ENCODE data around the gene PACSIN3. TPM values are rescaled to one million over a fixed set of nuclear protein-coding genes. Genes with fewer than 3 reads are reported as not detected.

The PACSIN3 gene
- total and polyA plus RNA-seq, 2 of the 13 experiments (the other 11 are each of a cell fraction or from before 2014, with no cell fraction given) = 47.9 to 93.3 TPM

DNA sequence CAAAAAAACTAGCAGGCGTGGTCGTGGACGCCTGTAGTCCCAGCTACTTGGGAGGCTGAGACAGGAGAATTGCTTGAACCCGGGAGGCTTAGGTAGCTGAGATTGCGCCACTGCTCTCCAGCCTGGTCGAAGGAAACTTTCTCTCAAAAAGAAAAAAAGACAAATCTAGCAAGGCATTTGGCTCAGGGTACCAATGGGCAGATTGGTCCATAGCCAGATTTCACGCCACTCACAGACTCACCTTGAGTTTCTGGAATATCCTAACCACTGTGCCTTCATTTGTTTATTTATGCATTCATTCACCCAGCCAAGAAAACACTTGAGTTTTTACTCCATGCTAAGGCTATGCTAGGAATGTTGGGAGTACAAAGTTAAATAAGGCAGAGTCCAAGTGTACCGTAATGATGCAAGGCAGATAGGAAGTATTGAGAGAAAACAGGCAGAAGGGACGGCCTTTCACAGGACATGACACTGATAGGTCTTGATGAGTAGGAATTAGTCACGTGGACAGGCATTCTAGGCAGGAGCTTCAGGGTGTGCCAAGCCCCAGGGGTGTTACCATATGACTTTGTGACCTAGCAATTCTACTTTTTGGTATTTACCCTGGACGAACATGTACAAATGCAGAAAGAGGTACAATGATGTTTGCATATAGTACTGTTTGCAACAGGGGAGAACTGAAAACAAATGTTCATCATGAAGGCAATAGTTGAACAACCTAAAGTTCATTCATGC is 3.0 kb upstream of the PACSIN3 start (continued):
- TF ChIP-seq, protein P1, sequence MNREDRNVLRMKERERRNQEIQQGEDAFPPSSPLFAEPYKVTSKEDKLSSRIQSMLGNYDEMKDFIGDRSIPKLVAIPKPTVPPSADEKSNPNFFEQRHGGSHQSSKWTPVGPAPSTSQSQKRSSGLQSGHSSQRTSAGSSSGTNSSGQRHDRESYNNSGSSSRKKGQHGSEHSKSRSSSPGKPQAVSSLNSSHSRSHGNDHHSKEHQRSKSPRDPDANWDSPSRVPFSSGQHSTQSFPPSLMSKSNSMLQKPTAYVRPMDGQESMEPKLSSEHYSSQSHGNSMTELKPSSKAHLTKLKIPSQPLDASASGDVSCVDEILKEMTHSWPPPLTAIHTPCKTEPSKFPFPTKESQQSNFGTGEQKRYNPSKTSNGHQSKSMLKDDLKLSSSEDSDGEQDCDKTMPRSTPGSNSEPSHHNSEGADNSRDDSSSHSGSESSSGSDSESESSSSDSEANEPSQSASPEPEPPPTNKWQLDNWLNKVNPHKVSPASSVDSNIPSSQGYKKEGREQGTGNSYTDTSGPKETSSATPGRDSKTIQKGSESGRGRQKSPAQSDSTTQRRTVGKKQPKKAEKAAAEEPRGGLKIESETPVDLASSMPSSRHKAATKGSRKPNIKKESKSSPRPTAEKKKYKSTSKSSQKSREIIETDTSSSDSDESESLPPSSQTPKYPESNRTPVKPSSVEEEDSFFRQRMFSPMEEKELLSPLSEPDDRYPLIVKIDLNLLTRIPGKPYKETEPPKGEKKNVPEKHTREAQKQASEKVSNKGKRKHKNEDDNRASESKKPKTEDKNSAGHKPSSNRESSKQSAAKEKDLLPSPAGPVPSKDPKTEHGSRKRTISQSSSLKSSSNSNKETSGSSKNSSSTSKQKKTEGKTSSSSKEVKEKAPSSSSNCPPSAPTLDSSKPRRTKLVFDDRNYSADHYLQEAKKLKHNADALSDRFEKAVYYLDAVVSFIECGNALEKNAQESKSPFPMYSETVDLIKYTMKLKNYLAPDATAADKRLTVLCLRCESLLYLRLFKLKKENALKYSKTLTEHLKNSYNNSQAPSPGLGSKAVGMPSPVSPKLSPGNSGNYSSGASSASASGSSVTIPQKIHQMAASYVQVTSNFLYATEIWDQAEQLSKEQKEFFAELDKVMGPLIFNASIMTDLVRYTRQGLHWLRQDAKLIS (CRISPR knock-in tag; IDR thresholded peaks at IDR 0.05) = no peak
- TF ChIP-seq, protein P2, sequence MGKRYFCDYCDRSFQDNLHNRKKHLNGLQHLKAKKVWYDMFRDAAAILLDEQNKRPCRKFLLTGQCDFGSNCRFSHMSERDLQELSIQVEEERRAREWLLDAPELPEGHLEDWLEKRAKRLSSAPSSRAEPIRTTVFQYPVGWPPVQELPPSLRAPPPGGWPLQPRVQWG (CRISPR knock-in tag; IDR thresholded peaks at IDR 0.05; ENCODE audit: borderline replicate concordance, low read depth) = no peak
- no peak for TF ChIP-seq REL (CRISPR knock-in tag; conservative IDR thresholded peaks at IDR 0.05)
- no peak for TF ChIP-seq HNRNPUL1 (IDR thresholded peaks at IDR 0.05; ENCODE audit: low read depth, low read length)
- TF ChIP-seq PHF8 (CRISPR knock-in tag; IDR thresholded peaks at IDR 0.05) = 0 out of 2 replicates have a peak, but pooled peaks have one; percentile 25
- TF ChIP-seq ZNF572 (CRISPR knock-in tag; IDR thresholded peaks at IDR 0.05) = no peak
- TF ChIP-seq RFX1 (IDR thresholded peaks at IDR 0.05) = no peak
- no peak for TF ChIP-seq SMARCE1 (IDR thresholded peaks at IDR 0.05; ENCODE audit: borderline replicate concordance)
- no peak for TF ChIP-seq WIZ (CRISPR knock-in tag; IDR thresholded peaks at IDR 0.05)
- TF ChIP-seq, protein P3, sequence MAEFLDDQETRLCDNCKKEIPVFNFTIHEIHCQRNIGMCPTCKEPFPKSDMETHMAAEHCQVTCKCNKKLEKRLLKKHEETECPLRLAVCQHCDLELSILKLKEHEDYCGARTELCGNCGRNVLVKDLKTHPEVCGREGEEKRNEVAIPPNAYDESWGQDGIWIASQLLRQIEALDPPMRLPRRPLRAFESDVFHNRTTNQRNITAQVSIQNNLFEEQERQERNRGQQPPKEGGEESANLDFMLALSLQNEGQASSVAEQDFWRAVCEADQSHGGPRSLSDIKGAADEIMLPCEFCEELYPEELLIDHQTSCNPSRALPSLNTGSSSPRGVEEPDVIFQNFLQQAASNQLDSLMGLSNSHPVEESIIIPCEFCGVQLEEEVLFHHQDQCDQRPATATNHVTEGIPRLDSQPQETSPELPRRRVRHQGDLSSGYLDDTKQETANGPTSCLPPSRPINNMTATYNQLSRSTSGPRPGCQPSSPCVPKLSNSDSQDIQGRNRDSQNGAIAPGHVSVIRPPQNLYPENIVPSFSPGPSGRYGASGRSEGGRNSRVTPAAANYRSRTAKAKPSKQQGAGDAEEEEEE (CRISPR knock-in tag; IDR thresholded peaks at IDR 0.05; ENCODE audit: borderline replicate concordance) = no peak
- TF ChIP-seq TOE1 (CRISPR knock-in tag; IDR thresholded peaks at IDR 0.05) = no peak
- no peak for TF ChIP-seq MED13 (CRISPR knock-in tag; IDR thresholded peaks at IDR 0.05)
- peak; percentile 83; the same call in 1 of the 2 replicates for TF ChIP-seq TRIM24 (CRISPR knock-in tag; IDR thresholded peaks at IDR 0.05)
- TF ChIP-seq ASH2L (IDR thresholded peaks at IDR 0.05; ENCODE audit: insufficient read length, low read depth, low read length) = peak; percentile 72
- TF ChIP-seq ZNF354B (CRISPR knock-in tag; IDR thresholded peaks at IDR 0.05) = no peak
- TF ChIP-seq ZEB1 (IDR thresholded peaks at IDR 0.05; ENCODE audit: insufficient replicate concordance, low read depth) = peak; percentile 74
- TF ChIP-seq NR2F6 (IDR thresholded peaks at IDR 0.05) = peak; percentile 59
- peak; percentile 82 for TF ChIP-seq NR2F6 (CRISPR knock-in tag; IDR thresholded peaks at IDR 0.05)
- no peak for TF ChIP-seq ZNF747 (CRISPR knock-in tag; IDR thresholded peaks at IDR 0.05; ENCODE audit: borderline replicate concordance)
- TF ChIP-seq MED8 (CRISPR knock-in tag; IDR thresholded peaks at IDR 0.05; ENCODE audit: insufficient replicate concordance) = no peak
- TF ChIP-seq, protein P4, sequence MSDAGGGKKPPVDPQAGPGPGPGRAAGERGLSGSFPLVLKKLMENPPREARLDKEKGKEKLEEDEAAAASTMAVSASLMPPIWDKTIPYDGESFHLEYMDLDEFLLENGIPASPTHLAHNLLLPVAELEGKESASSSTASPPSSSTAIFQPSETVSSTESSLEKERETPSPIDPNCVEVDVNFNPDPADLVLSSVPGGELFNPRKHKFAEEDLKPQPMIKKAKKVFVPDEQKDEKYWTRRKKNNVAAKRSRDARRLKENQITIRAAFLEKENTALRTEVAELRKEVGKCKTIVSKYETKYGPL (CRISPR knock-in tag; IDR thresholded peaks at IDR 0.05) = no peak
- TF ChIP-seq CBFB (CRISPR knock-in tag; IDR thresholded peaks at IDR 0.05) = 0 out of 2 replicates have a peak, but pooled peaks have one; percentile 24
- no peak for TF ChIP-seq ZIK1 (CRISPR knock-in tag; IDR thresholded peaks at IDR 0.05; ENCODE audit: borderline replicate concordance, low read depth)
- no peak for TF ChIP-seq SP1 (IDR thresholded peaks at IDR 0.05)
- TF ChIP-seq SP1 (CRISPR knock-in tag; IDR thresholded peaks at IDR 0.05) = no peak
- TF ChIP-seq NR2C2 (CRISPR knock-in tag; IDR thresholded peaks at IDR 0.05; ENCODE audit: borderline replicate concordance) = peak; percentile 61; the same call in 1 of the 2 replicates
